Testis (tissue), 3 donors: ENCODE data around the gene CCDC33. TPM values are rescaled to one million over a fixed set of nuclear protein-coding genes. Genes with fewer than 3 reads are reported as not detected.

Experiments
- DNase-seq: peaks from one replicate; pipeline ENCODE4 v3.0.0-alpha.2; 2019
- H3K27ac ChIP-seq, 2 donors: fragments of 200-600 bp; sonication (generic); one replicate each; pipeline ENCODE4 v1.5.1; 2019
- H3K27me3 ChIP-seq: fragments of 200-600 bp; sonication (generic); one replicate; pipeline ENCODE4 v1.5.1; 2019
- H3K36me3 ChIP-seq: fragments of 200-600 bp; sonication (generic); one replicate; pipeline ENCODE4 v1.5.1; 2017; ENCODE audit warnings: low read depth; ENCODE audit errors: missing control alignments
- H3K4me1 ChIP-seq: fragments of 200-600 bp; sonication (generic); one replicate; pipeline ENCODE4 v1.5.1; 2019
- H3K4me3 ChIP-seq, 2 donors: fragments of 200-600 bp; sonication (generic); one replicate each; pipeline ENCODE4 v1.5.1; 2017 to 2019
- H3K9me3 ChIP-seq: fragments of 200-600 bp; sonication (generic); one replicate; pipeline ENCODE4 v1.5.1; 2017
- CTCF ChIP-seq, 3 experiments: fragments of 450-650 bp in 2 of 3; fragments of 200-600 bp in 1 of 3; sonication (generic) in 1 of 3; IDR thresholded peaks; one replicate each; pipeline ENCODE4 v1.5.1; 2016 to 2019; ENCODE audit warnings: antibody characterized with exemption in 3 of 3, mild to moderate bottlenecking in 2 of 3, moderate library complexity in 1 of 3
- POLR2A ChIP-seq: fragments of 450-650 bp; IDR thresholded peaks from one replicate; pipeline ENCODE4 v1.6.1; 2017; ENCODE audit warnings: antibody characterized with exemption, mild to moderate bottlenecking, moderate library complexity
- WGBS, 2 donors: methylation state at CpG; one replicate each; pipeline ENCODE4 v1.1.5; 2018; 5-methylcytosine and 5-hydroxymethylcytosine counted together
- intact Hi-C: fragments of 100-400 bp; cut with DNase I; formaldehyde crosslinking; loops from one replicate; pipeline ENCODE4 v1.15.1; 2023; ENCODE audit warnings: low total_unique reads
- polyA plus RNA-seq: library from polyadenylated mRNA; stranded (reverse); fragments of 350-450 nt; fragmentation: Illumina TruSeq; extraction: RNeasy Lipid Tissue Mini Kit (QIAGEN cat#74804); gene quantifications from one replicate; pipeline ENCODE4 v1.2.3, GENCODE V29; 2014; ENCODE audit warnings: low read depth, low replicate concordance; ENCODE audit not compliant: insufficient read depth
- total RNA-seq, 2 donors: library from RNA; depleted of rRNA; stranded (reverse); fragments of >200 nt; gene quantifications; one replicate each; pipeline ENCODE4 v1.2.3, GENCODE V29; 2016

CCDC33 gene
- total and polyA plus RNA-seq, 3 donors from 2014 or later: 11.6 to 41.3 (median 18.5) TPM

- Histone ChIP-seq H3K27ac (peak within 1 kb of the TSS; percentile 42 to 61), H3K9me3 (no peaks in the 10 kb centered on the region), H3K36me3 (no peaks in the 10 kb centered on the region), H3K4me1 (peaks cover 54% of the 10 kb centered on the region), H3K27me3 (no peaks in the 10 kb centered on the region), H3K4me3 (peak within 1 kb of the TSS in 1 of 2 donors; percentile 29)
- intact Hi-C loops: no loop called here
- WGBS, 2 donors: 40 to 43% methylated on average over 25 to 26 of the region's 26 CpGs
- no peak for TF ChIP-seq POLR2A
- no peak for TF ChIP-seq CTCF (IDR thresholded peaks at IDR 0.05)
- DNase-seq: peak; percentile 51
These were observed 33.4 kb upstream of the CCDC33 start, which contains the start of gene STRA6 for GRCh38 chr15:74202452-74203401. TSS of gene STRA6 (minus strand) at chr15:74202787. CDS start at chr15:74202267, 520 bp downstream.

- no peaks in the 10 kb centered on the region for H3K27me3 ChIP-seq
- 59 to 62% methylated on average over 8 to 10 of the region's 10 CpGs for WGBS, 2 donors
- no peak for TF ChIP-seq CTCF (IDR thresholded peaks at IDR 0.05)
- no peak for TF ChIP-seq POLR2A
- no peak overlapping the region for H3K4me3 ChIP-seq
- no peaks in the 10 kb centered on the region for H3K9me3 ChIP-seq
- no peak overlapping the region for H3K27ac ChIP-seq
- intact Hi-C loops: no loop called here
- DNase-seq: peak; percentile 73
- peaks cover 64% of the 10 kb centered on the region for H3K4me1 ChIP-seq
- no peaks in the 10 kb centered on the region for H3K36me3 ChIP-seq
These were observed 32.2 kb upstream of the CCDC33 start for GRCh38 chr15:74203914-74204431.

- DNase-seq: no peak
- TF ChIP-seq CTCF (IDR thresholded peaks at IDR 0.05) (no peak), POLR2A (no peak)
- Histone ChIP-seq H3K27ac (no peak overlapping the region), H3K4me3 (no peak overlapping the region), H3K27me3 (no peaks in the 10 kb centered on the region), H3K9me3 (no peaks in the 10 kb centered on the region), H3K36me3 (no peaks in the 10 kb centered on the region), H3K4me1 (peaks cover 64% of the 10 kb centered on the region)
- 89% methylated on average over 4 of the region's 4 CpGs; no CpG with 5 or more reads in 1 of the 2 donors for WGBS, 2 donors
- intact Hi-C loops: no loop called here
These were observed 30.6 kb upstream of the CCDC33 start for GRCh38 chr15:74205582-74205947.

- WGBS, 2 donors: 51 to 54% methylated on average over 5 to 6 of the region's 6 CpGs
- H3K36me3 ChIP-seq: no peaks in the 10 kb centered on the region
- H3K27me3 ChIP-seq: no peaks in the 10 kb centered on the region
- TF ChIP-seq CTCF (IDR thresholded peaks at IDR 0.05): no peak
- no peak for TF ChIP-seq POLR2A
- no peaks in the 10 kb centered on the region for H3K9me3 ChIP-seq
- H3K27ac ChIP-seq: peak overlapping the region in 1 of 2 donors; percentile 50
- no peak overlapping the region for H3K4me3 ChIP-seq
- intact Hi-C loops: no loop called here
- peaks cover 51% of the 10 kb centered on the region for H3K4me1 ChIP-seq
- no peak for DNase-seq
These were observed 29.3 kb upstream of the CCDC33 start for GRCh38 chr15:74206801-74207281.
